GM21360 (cell line): ENCODE results near the gene KCNN4.
A peak's percentile ranks its signal among the peaks of the same experiment; 100 is the strongest.
"Not testable (repeated sequence)": the region's sequence is repeated elsewhere in the genome, so short reads cannot be mapped to it uniquely, and the experiment has no call there.

Source experiments
- ATAC-seq: cut with Tn5 transposase; IDR thresholded peaks from one replicate; pipeline ENCODE4 v1.9.1; 2021; ENCODE audit warnings: mild to moderate bottlenecking, moderate library complexity; ENCODE audit not compliant: unreplicated experiment

The KCNN4 gene

GRCh38 chr19:43775299-43775890 is 5.4 kb downstream of the KCNN4 start:
- ATAC-seq = no peak

GRCh38 chr19:43774940-43775258 is 5.9 kb downstream of the KCNN4 start:
- not testable (repeated sequence) for ATAC-seq

GRCh38 chr19:43774103-43774939 is 6.5 kb downstream of the KCNN4 start:
- ATAC-seq = no peak

- no peak for ATAC-seq
Observed at GRCh38 chr19:43773725-43774102, 7.1 kb downstream of the KCNN4 start.

- ATAC-seq = no peak
Observed at GRCh38 chr19:43769256-43769655, 11.5 kb downstream of the KCNN4 start.

GRCh38 chr19:43768273-43769050 is 12.3 kb downstream of the KCNN4 start:
- ATAC-seq = no peak

GRCh38 chr19:43767818-43768217 is 13.0 kb downstream of the KCNN4 start:
- no peak for ATAC-seq

- no peak for ATAC-seq
Observed at GRCh38 chr19:43767316-43767715, 13.5 kb downstream of the KCNN4 start.

GRCh38 chr19:43766755-43767043 is 14.1 kb downstream of the KCNN4 start:
- ATAC-seq = no peak

- peak; percentile 57 for ATAC-seq
Observed at GRCh38 chr19:43765109-43765876, 15.5 kb downstream of the KCNN4 start.

GRCh38 chr19:43764684-43765083 is 16.1 kb downstream of the KCNN4 start:
- ATAC-seq = not testable (repeated sequence)

- no peak for ATAC-seq
Observed at GRCh38 chr19:43763473-43763939, 17.3 kb downstream of the KCNN4 start.

GRCh38 chr19:43762814-43763213 is 18.0 kb downstream of the KCNN4 start:
- no peak for ATAC-seq

GRCh38 chr19:43760941-43761340 is 19.8 kb downstream of the KCNN4 start:
- ATAC-seq = no peak

GRCh38 chr19:43759515-43759914 is 21.3 kb downstream of the KCNN4 start:
- no peak for ATAC-seq

GRCh38 chr19:43755256-43755801 is 25.4 kb downstream of the KCNN4 start:
- no peak for ATAC-seq

- peak; percentile 41 for ATAC-seq
Observed at GRCh38 chr19:43754503-43755255, 26.1 kb downstream of the KCNN4 start, which contains the start of gene SMG9. TSS of gene SMG9 (minus strand) at chr19:43754962. CDS start at chr19:43750741, 4,221 bp downstream.

- ATAC-seq = no peak
Observed at GRCh38 chr19:43754253-43754502, 26.6 kb downstream of the KCNN4 start.

GRCh38 chr19:43752287-43752875 is 28.4 kb downstream of the KCNN4 start:
- ATAC-seq = no peak
